Left hindlimb (tissue), 1 donor: ENCODE data around the gene ANKRD42.
"Not testable (repeated sequence)": the region's sequence is repeated elsewhere in the genome, so short reads cannot be mapped to it uniquely, and the experiment has no call there.

ENCODE experiments used
- DNase-seq: peaks from one replicate; pipeline ENCODE4 v3.0.0-alpha.2; 2018

The ANKRD42 gene

GRCh38 chr11:83174008-83174407 is 19.5 kb upstream of the ANKRD42 start:
- DNase-seq: no peak

- DNase-seq: no peak
Measured at GRCh38 chr11:83175815-83176214, 17.7 kb upstream of the ANKRD42 start.

GRCh38 chr11:83181815-83182214 is 11.7 kb upstream of the ANKRD42 start:
- DNase-seq: no peak

- DNase-seq: no peak
Measured at GRCh38 chr11:83185767-83186166, 7.7 kb upstream of the ANKRD42 start.

- DNase-seq: no peak
Measured at GRCh38 chr11:83187465-83187864, 6.0 kb upstream of the ANKRD42 start.

- DNase-seq: no peak
Measured at GRCh38 chr11:83191491-83191890, 2.0 kb upstream of the ANKRD42 start.

GRCh38 chr11:83191986-83192385 is 1.5 kb upstream of the ANKRD42 start:
- DNase-seq: no peak

GRCh38 chr11:83192606-83193245 is 786 bp upstream of the ANKRD42 start:
- no peak for DNase-seq

GRCh38 chr11:83194281-83195142 is 1.0 kb downstream of the ANKRD42 start:
- peak; percentile 69 for DNase-seq

GRCh38 chr11:83195143-83195466 is 1.6 kb downstream of the ANKRD42 start:
- DNase-seq: no peak

- DNase-seq: no peak
Measured at GRCh38 chr11:83195649-83196048, 2.1 kb downstream of the ANKRD42 start.

- DNase-seq: no peak
Measured at GRCh38 chr11:83200035-83200434, 6.5 kb downstream of the ANKRD42 start.

GRCh38 chr11:83205608-83206185 is 12.2 kb downstream of the ANKRD42 start:
- DNase-seq: no peak

- no peak for DNase-seq
Measured at GRCh38 chr11:83206221-83206620, 12.7 kb downstream of the ANKRD42 start.

- DNase-seq: not testable (repeated sequence)
Measured at GRCh38 chr11:83206771-83207382, 13.4 kb downstream of the ANKRD42 start.

- no peak for DNase-seq
Measured at GRCh38 chr11:83219095-83219494, 25.6 kb downstream of the ANKRD42 start.

- no peak for DNase-seq
Measured at GRCh38 chr11:83220260-83220659, 26.7 kb downstream of the ANKRD42 start.

GRCh38 chr11:83221694-83222093 is 28.2 kb downstream of the ANKRD42 start:
- no peak for DNase-seq

GRCh38 chr11:83222499-83222898 is 29.0 kb downstream of the ANKRD42 start:
- DNase-seq: no peak

GRCh38 chr11:83223457-83223856 is 29.9 kb downstream of the ANKRD42 start:
- no peak for DNase-seq

- no peak for DNase-seq
Measured at GRCh38 chr11:83235825-83236224, 42.3 kb downstream of the ANKRD42 start.

GRCh38 chr11:83238111-83238510 is 44.6 kb downstream of the ANKRD42 start:
- DNase-seq: no peak

- DNase-seq: no peak
Measured at GRCh38 chr11:83241291-83241946, 47.9 kb downstream of the ANKRD42 start.
